HepG2 (cell line): ENCODE measurements around the gene NRSN2. TPM values are rescaled to one million over a fixed set of nuclear protein-coding genes. Genes with fewer than 3 reads are reported as not detected.

Experiments used
- ARNT2 ChIP-seq: sonication (generic); formaldehyde crosslinking; IDR thresholded peaks from 2 replicates; pipeline ENCODE4 v1.8.0; 2022; ENCODE audit warnings: mild to moderate bottlenecking, low read depth, missing genetic modification reagents, moderate library complexity
- CAMTA2 ChIP-seq: sonication (generic); formaldehyde crosslinking; IDR thresholded peaks from 2 replicates; pipeline ENCODE4 v1.4.0; 2020; ENCODE audit warnings: mild to moderate bottlenecking, missing genetic modification reagents, borderline replicate concordance
- GLI4 ChIP-seq: sonication (generic); formaldehyde crosslinking; IDR thresholded peaks from 2 replicates; pipeline ENCODE4 v1.5.1; 2020; ENCODE audit warnings: missing genetic modification reagents, mild to moderate bottlenecking, moderate library complexity, borderline replicate concordance
- HOXA7 ChIP-seq: sonication (generic); formaldehyde crosslinking; IDR thresholded peaks from 2 replicates; pipeline ENCODE4 v1.8.1; 2022; ENCODE audit warnings: mild to moderate bottlenecking, missing genetic modification reagents, moderate library complexity
- IKZF4 ChIP-seq: sonication (generic); formaldehyde crosslinking; IDR thresholded peaks from 2 replicates; pipeline ENCODE4 v1.5.1; 2020; ENCODE audit warnings: borderline replicate concordance, mild to moderate bottlenecking, low read depth, missing genetic modification reagents; ENCODE audit errors: not compliant biosample characterization
- MAF1 ChIP-seq: sonication (generic); formaldehyde crosslinking; IDR thresholded peaks from 2 replicates; pipeline ENCODE4 v1.5.0; 2020; ENCODE audit warnings: missing genetic modification reagents, borderline replicate concordance
- MAFF ChIP-seq: IDR thresholded peaks from 2 replicates; pipeline ENCODE4 v1.6.1; 2011; ENCODE audit warnings: low read depth, low read length, improper control_type of control experiment
- MIXL1 ChIP-seq: IDR thresholded peaks from 2 replicates; pipeline ENCODE4 v1.6.1; 2016
- PAF1 ChIP-seq: IDR thresholded peaks from 2 replicates; pipeline ENCODE4 v1.6.1; 2016; ENCODE audit warnings: missing genetic modification reagents, missing compliant biosample characterization
- SALL2 ChIP-seq: sonication (generic); formaldehyde crosslinking; IDR thresholded peaks from 2 replicates; pipeline ENCODE4 v1.8.1; 2023; ENCODE audit warnings: mild to moderate bottlenecking, missing genetic modification reagents, inconsistent platforms
- SETDB1 ChIP-seq: sonication (generic); formaldehyde crosslinking; IDR thresholded peaks from 2 replicates; pipeline ENCODE4 v1.5.1; 2020; ENCODE audit warnings: missing genetic modification reagents, mild to moderate bottlenecking, borderline replicate concordance
- SMARCE1 ChIP-seq: fragments of 450-650 bp; IDR thresholded peaks from 2 replicates; pipeline ENCODE4 v1.6.1; 2017; ENCODE audit warnings: borderline replicate concordance
- TARDBP ChIP-seq: sonication (generic); formaldehyde crosslinking; IDR thresholded peaks from 2 replicates; pipeline ENCODE4 v1.8.0; 2022; ENCODE audit warnings: mild to moderate bottlenecking, missing genetic modification reagents
- TEAD3 ChIP-seq: optimal IDR thresholded peaks from 2 replicates; pipeline ENCODE3; 2016; ENCODE audit warnings: borderline replicate concordance
- YEATS4 ChIP-seq: sonication (generic); formaldehyde crosslinking; IDR thresholded peaks from 2 replicates; pipeline ENCODE4 v1.4.0; 2020; ENCODE audit warnings: missing genetic modification reagents, borderline replicate concordance
- ZNF17 ChIP-seq: sonication (generic); formaldehyde crosslinking; IDR thresholded peaks from 2 replicates; pipeline ENCODE4 v1.5.0; 2020; ENCODE audit warnings: mild to moderate bottlenecking, missing genetic modification reagents
- ZNF260 ChIP-seq: sonication (generic); formaldehyde crosslinking; IDR thresholded peaks from 2 replicates; pipeline ENCODE4 v1.4.0; 2020; ENCODE audit warnings: missing genetic modification reagents, low read depth, mild to moderate bottlenecking, borderline replicate concordance
- ZNF577 ChIP-seq: sonication (generic); formaldehyde crosslinking; IDR thresholded peaks from 2 replicates; pipeline ENCODE4 v1.4.0; 2020; ENCODE audit warnings: mild to moderate bottlenecking, low read depth, missing genetic modification reagents, borderline replicate concordance
- ZNF83 ChIP-seq: sonication (generic); formaldehyde crosslinking; IDR thresholded peaks from 2 replicates; pipeline ENCODE4 v1.4.0; 2020; ENCODE audit warnings: missing genetic modification reagents, mild to moderate bottlenecking, borderline replicate concordance
- polyA plus RNA-seq, 8 experiments: library from polyadenylated mRNA; depleted of rRNA in 3 of 8; stranded (reverse) in 7 of 8; unstranded in 1 of 8; fragments of >200 nt; fragmentation: Illumina TruSeq in 4 of 8; extraction: Trizol in 4 of 8; gene quantifications; 2 replicates each; pipeline versions ENCODE4 v1.2.1 to v1.2.3, GENCODE V29; 2011 to 2016; ENCODE audit warnings: low read depth in 4 of 8, missing spikeins in 1 of 8, mixed read lengths in 1 of 8; ENCODE audit not compliant: insufficient read depth in 1 of 8
- total RNA-seq, 5 experiments: library from RNA; depleted of rRNA; stranded (reverse); fragments of >200 nt; fragmentation: Illumina TruSeq; extraction: Trizol; gene quantifications; 2 replicates each; pipeline ENCODE4 v1.2.3, GENCODE V29; 2016; ENCODE audit warnings: low read depth in 1 of 5
- TF ChIP-seq, protein P1 (sequence below): sonication (generic); formaldehyde crosslinking; IDR thresholded peaks from 2 replicates; pipeline ENCODE4 v1.5.0; 2020; ENCODE audit warnings: missing genetic modification reagents, mild to moderate bottlenecking, borderline replicate concordance
- TF ChIP-seq, protein P2 (sequence below): sonication (generic); formaldehyde crosslinking; conservative IDR thresholded peaks from 2 replicates; pipeline ENCODE4 v1.4.0; 2020; ENCODE audit warnings: missing genetic modification reagents
- TF ChIP-seq, protein P3 (sequence below): sonication (generic); formaldehyde crosslinking; IDR thresholded peaks from 2 replicates; pipeline ENCODE4 v1.4.0; 2020; ENCODE audit warnings: missing genetic modification reagents, borderline replicate concordance
- TF ChIP-seq, protein P4 (sequence below): sonication (generic); formaldehyde crosslinking; IDR thresholded peaks from 2 replicates; pipeline ENCODE4 v1.5.0; 2020; ENCODE audit warnings: mild to moderate bottlenecking, low read depth, missing genetic modification reagents, borderline replicate concordance

NRSN2 gene
- total and polyA plus RNA-seq, 2 of the 13 experiments (the other 11 are each of a cell fraction or from before 2014, with no cell fraction given) = 32.3 to 49.4 TPM

DNA sequence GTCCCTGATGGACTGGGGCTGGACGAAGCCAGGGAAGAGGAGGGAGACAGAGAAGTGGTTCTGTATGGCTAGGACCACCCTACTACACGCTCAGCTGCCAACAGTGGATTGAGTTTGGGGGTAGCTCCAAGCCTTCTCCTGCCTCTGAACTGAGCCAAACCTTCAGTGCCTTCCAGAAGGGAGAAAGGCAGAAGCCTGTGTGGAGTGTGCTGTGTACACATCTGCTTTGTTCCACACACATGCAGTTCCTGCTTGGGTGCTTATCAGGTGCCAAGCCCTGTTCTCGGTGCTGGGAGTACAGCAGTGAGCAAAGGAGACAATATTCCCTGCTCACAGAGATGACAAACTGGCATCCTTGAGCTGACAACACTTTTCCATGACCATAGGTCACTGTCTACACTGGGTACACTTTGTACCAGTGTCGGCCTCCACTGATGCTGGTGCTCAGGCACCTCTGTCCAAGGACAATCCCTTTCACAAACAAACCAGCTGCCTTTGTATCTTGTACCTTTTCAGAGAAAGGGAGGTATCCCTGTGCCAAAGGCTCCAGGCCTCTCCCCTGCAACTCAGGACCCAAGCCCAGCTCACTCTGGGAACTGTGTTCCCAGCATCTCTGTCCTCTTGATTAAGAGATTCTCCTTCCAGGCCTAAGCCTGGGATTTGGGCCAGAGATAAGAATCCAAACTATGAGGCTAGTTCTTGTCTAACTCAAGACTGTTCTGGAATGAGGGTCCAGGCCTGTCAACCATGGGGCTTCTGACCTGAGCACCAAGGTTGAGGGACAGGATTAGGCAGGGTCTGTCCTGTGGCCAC lies 49.9 kb downstream of the NRSN2 start (continued):
- TF ChIP-seq IKZF4 (no peak), TEAD3 (CRISPR knock-in tag) (peak; percentile 95), MIXL1 (CRISPR knock-in tag) (peak; percentile 98), SALL2 (CRISPR knock-in tag) (peak; percentile 90; the same call in 1 of the 2 replicates), ZNF260 (CRISPR knock-in tag) (no peak), YEATS4 (CRISPR knock-in tag) (peak; percentile 90; the same call in 1 of the 2 replicates), TARDBP (CRISPR knock-in tag) (peak; percentile 98), ZNF83 (CRISPR knock-in tag) (no peak), MAFF (no peak; the same call in 1 of the 2 replicates), PAF1 (peak; percentile 61), ARNT2 (peak; percentile 84), ZNF17 (CRISPR knock-in tag) (peak; percentile 89; the same call in 1 of the 2 replicates), ZNF577 (CRISPR knock-in tag) (no peak), HOXA7 (CRISPR knock-in tag) (no peak), MAF1 (CRISPR knock-in tag) (no peak), SMARCE1 (no peak), SETDB1 (CRISPR knock-in tag) (no peak), GLI4 (CRISPR knock-in tag) (peak; percentile 45), CAMTA2 (CRISPR knock-in tag) (no peak)
- TF ChIP-seq, protein P1, sequence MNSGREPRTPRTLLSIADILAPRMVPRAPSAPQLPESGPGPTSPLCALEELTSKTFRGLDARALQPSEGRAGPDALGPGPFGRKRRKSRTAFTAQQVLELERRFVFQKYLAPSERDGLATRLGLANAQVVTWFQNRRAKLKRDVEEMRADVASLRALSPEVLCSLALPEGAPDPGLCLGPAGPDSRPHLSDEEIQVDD = no peak; the same call in 1 of the 2 replicates
- TF ChIP-seq, protein P2, sequence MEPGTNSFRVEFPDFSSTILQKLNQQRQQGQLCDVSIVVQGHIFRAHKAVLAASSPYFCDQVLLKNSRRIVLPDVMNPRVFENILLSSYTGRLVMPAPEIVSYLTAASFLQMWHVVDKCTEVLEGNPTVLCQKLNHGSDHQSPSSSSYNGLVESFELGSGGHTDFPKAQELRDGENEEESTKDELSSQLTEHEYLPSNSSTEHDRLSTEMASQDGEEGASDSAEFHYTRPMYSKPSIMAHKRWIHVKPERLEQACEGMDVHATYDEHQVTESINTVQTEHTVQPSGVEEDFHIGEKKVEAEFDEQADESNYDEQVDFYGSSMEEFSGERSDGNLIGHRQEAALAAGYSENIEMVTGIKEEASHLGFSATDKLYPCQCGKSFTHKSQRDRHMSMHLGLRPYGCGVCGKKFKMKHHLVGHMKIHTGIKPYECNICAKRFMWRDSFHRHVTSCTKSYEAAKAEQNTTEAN (CRISPR knock-in tag) = peak; percentile 98
- TF ChIP-seq, protein P3, sequence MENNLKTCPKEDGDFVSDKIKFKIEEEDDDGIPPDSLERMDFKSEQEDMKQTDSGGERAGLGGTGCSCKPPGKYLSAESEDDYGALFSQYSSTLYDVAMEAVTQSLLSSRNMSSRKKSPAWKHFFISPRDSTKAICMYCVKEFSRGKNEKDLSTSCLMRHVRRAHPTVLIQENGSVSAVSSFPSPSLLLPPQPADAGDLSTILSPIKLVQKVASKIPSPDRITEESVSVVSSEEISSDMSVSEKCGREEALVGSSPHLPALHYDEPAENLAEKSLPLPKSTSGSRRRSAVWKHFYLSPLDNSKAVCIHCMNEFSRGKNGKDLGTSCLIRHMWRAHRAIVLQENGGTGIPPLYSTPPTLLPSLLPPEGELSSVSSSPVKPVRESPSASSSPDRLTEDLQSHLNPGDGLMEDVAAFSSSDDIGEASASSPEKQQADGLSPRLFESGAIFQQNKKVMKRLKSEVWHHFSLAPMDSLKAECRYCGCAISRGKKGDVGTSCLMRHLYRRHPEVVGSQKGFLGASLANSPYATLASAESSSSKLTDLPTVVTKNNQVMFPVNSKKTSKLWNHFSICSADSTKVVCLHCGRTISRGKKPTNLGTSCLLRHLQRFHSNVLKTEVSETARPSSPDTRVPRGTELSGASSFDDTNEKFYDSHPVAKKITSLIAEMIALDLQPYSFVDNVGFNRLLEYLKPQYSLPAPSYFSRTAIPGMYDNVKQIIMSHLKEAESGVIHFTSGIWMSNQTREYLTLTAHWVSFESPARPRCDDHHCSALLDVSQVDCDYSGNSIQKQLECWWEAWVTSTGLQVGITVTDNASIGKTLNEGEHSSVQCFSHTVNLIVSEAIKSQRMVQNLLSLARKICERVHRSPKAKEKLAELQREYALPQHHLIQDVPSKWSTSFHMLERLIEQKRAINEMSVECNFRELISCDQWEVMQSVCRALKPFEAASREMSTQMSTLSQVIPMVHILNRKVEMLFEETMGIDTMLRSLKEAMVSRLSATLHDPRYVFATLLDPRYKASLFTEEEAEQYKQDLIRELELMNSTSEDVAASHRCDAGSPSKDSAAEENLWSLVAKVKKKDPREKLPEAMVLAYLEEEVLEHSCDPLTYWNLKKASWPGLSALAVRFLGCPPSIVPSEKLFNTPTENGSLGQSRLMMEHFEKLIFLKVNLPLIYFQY (CRISPR knock-in tag) = peak; percentile 94
- TF ChIP-seq, protein P4, sequence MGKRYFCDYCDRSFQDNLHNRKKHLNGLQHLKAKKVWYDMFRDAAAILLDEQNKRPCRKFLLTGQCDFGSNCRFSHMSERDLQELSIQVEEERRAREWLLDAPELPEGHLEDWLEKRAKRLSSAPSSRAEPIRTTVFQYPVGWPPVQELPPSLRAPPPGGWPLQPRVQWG (CRISPR knock-in tag) = no peak
